Endothelial cell of umbilical vein (primary cell): Measurements from ENCODE around the gene CYB5A. TPM values are rescaled to one million over a fixed set of nuclear protein-coding genes. Genes with fewer than 3 reads are reported as not detected.

Experiments used
- BruUV-seq: library from RNA; stranded (reverse); fragments of 400-500 nt; replicated peaks from 2 replicates; lab custom pipeline; 2021; lab: Mats Ljungman, UMichigan
- CTCF ChIA-PET: fragments of 300-600, 350-600 bp; sonication (Branson Sonifier 250); formaldehyde crosslinking; loops from one replicate; lab custom pipeline; 2021; ENCODE audit warnings: antibody characterized with exemption, inconsistent platforms; lab: Charles Lee
- POLR2A ChIA-PET: fragments of 300-600, 350-600 bp; sonication (Branson Sonifier 250); formaldehyde crosslinking; loops from one replicate; lab custom pipeline; 2021; ENCODE audit warnings: antibody characterized with exemption, inconsistent platforms; lab: Charles Lee
- DNase-seq: peaks from one replicate; pipeline ENCODE4 v3.0.0-alpha.2; 2011; ENCODE audit warnings: low read depth, low spot score
- FAIRE-seq: peaks from 2 replicates; lab custom pipeline; 2011; peaks lifted over from hg19 to GRCh38; lab: Jason Lieb, UNC
- H2AFZ ChIP-seq: 2 replicates; pipeline ENCODE4 v1.6.0; 2012; ENCODE audit warnings: low read depth, low read length, control low read depth, inconsistent platforms
- H3K27ac ChIP-seq: 2 replicates; pipeline ENCODE4 v1.5.1; 2011; ENCODE audit warnings: low read depth, mild to moderate bottlenecking, control low read depth, low read length, moderate library complexity; ENCODE audit not compliant: insufficient read depth
- H3K27me3 ChIP-seq, 2 experiments: 2 replicates each; pipeline versions ENCODE4 v1.6.0 to v1.6.1; 2011; ENCODE audit warnings: low read length in 2 of 2, mixed read lengths in 1 of 2; ENCODE audit not compliant: control insufficient read depth in 2 of 2, insufficient read depth in 2 of 2
- H3K36me3 ChIP-seq, 2 experiments: 2 replicates in 1 of 2; 3 replicates in 1 of 2; pipeline ENCODE4 v1.5.1; 2011; ENCODE audit warnings: low read length in 2 of 2, mild to moderate bottlenecking in 1 of 2, moderate library complexity in 1 of 2; ENCODE audit not compliant: control insufficient read depth in 2 of 2, insufficient read depth in 2 of 2; ENCODE audit errors: extremely low read depth in 1 of 2
- H3K4me1 ChIP-seq: 3 replicates; pipeline ENCODE4 v1.5.1; 2011; ENCODE audit warnings: mild to moderate bottlenecking, low read length; ENCODE audit not compliant: control insufficient read depth, insufficient read depth; ENCODE audit errors: extremely low read depth
- H3K4me2 ChIP-seq: 2 replicates; pipeline ENCODE4 v1.6.1; 2011; ENCODE audit warnings: low read length, control low read depth, mixed read lengths; ENCODE audit not compliant: insufficient read depth
- H3K4me3 ChIP-seq, 3 experiments: fragments of 200-600 bp in 1 of 3; sonication (generic), shearing (Covaris generic) in 1 of 3; replicated peaks in 1 of 3; 2 replicates each; pipeline ENCODE4 v1.5.1; 2011 to 2016; ENCODE audit warnings: control low read depth in 3 of 3, low read length in 3 of 3, mild to moderate bottlenecking in 2 of 3, inconsistent platforms in 1 of 3, low read depth in 1 of 3, moderate library complexity in 1 of 3; ENCODE audit not compliant: insufficient read depth in 1 of 3
- H3K79me2 ChIP-seq: 2 replicates; pipeline ENCODE4 v1.6.0; 2012; ENCODE audit warnings: low read length, inconsistent platforms; ENCODE audit not compliant: control insufficient read depth, insufficient read depth
- H3K9ac ChIP-seq: replicated peaks from 2 replicates; pipeline ENCODE3; 2011; ENCODE audit warnings: low read length, control low read depth; ENCODE audit not compliant: insufficient read depth; ENCODE audit errors: extremely low read depth
- H3K9me1 ChIP-seq: replicated peaks from 3 replicates; pipeline ENCODE4 v1.6.0; 2011; ENCODE audit warnings: mild to moderate bottlenecking, low read length; ENCODE audit not compliant: control insufficient read depth, insufficient read depth; ENCODE audit errors: extremely low read depth
- H3K9me3 ChIP-seq: replicated peaks from 2 replicates; pipeline ENCODE4 v1.5.1; 2012; ENCODE audit warnings: low read length, inconsistent platforms; ENCODE audit not compliant: control insufficient read depth, insufficient read depth
- H4K20me1 ChIP-seq: replicated peaks from 2 replicates; pipeline ENCODE3; 2011; ENCODE audit warnings: mild to moderate bottlenecking, low read length; ENCODE audit not compliant: control insufficient read depth, insufficient read depth; ENCODE audit errors: extremely low read depth
- CTCF ChIP-seq, 2 donors: IDR thresholded peaks; 1 replicate in 1 of 2; 2 replicates in 1 of 2; pipeline ENCODE4 v1.5.1; 2011; ENCODE audit warnings: low read length in 2 of 2, mild to moderate bottlenecking in 2 of 2, moderate library complexity in 2 of 2, control low read depth in 1 of 2, inconsistent platforms in 1 of 2, low read depth in 1 of 2; ENCODE audit not compliant: insufficient read depth in 1 of 2; ENCODE audit errors: extremely low read depth in 1 of 2
- EZH2 ChIP-seq: IDR thresholded peaks from 2 replicates; pipeline ENCODE4 v1.6.1; 2012; ENCODE audit warnings: borderline replicate concordance, low read depth, mild to moderate bottlenecking, moderate library complexity, low read length, inconsistent platforms; ENCODE audit not compliant: severe bottlenecking
- FOS ChIP-seq: IDR thresholded peaks from 2 replicates; pipeline ENCODE4 v1.6.1; 2011; ENCODE audit warnings: mild to moderate bottlenecking, low read length, moderate library complexity, borderline replicate concordance; ENCODE audit not compliant: insufficient read depth
- GATA2 ChIP-seq: IDR thresholded peaks from 2 replicates; pipeline ENCODE4 v1.7.0; 2011; ENCODE audit warnings: low read depth, mild to moderate bottlenecking, moderate library complexity, mixed read lengths, low read length; ENCODE audit not compliant: insufficient read length, insufficient read depth
- JUN ChIP-seq: IDR thresholded peaks from 2 replicates; pipeline ENCODE4 v1.6.1; 2011; ENCODE audit warnings: borderline replicate concordance, low read depth; ENCODE audit not compliant: insufficient read length, insufficient read depth
- MAX ChIP-seq: IDR thresholded peaks from 2 replicates; pipeline ENCODE4 v1.6.1; 2011; ENCODE audit not compliant: insufficient read depth, insufficient read length
- MYC ChIP-seq: IDR thresholded peaks from one replicate; pipeline ENCODE4 v1.6.1; 2011; ENCODE audit warnings: mild to moderate bottlenecking, low read depth, low read length
- POLR2A ChIP-seq: IDR thresholded peaks from 2 replicates; pipeline ENCODE4 v1.6.1; 2012; ENCODE audit warnings: low read depth, mild to moderate bottlenecking, control low read depth, low read length
- POLR2AphosphoS5 ChIP-seq: IDR thresholded peaks from 2 replicates; pipeline ENCODE4 v1.6.1; 2012; ENCODE audit warnings: low read depth, mild to moderate bottlenecking, control low read depth, low read length, moderate library complexity; ENCODE audit not compliant: insufficient read depth
- dilution Hi-C: fragments of 300-500 bp; cut with MboI; formaldehyde crosslinking; loops from one replicate; pipeline ENCODE4 v1.15.0; 2019; ENCODE audit warnings: low sequenced_read_pairs; ENCODE audit not compliant: extremely low pct_ligation_motif_present
- intact Hi-C: fragments of 100-400 bp; cut with micrococcal nuclease; formaldehyde crosslinking; loops from one replicate; pipeline ENCODE4 v1.10.0; 2022
- polyA plus RNA-seq, 4 experiments: library from polyadenylated mRNA; depleted of rRNA in 3 of 4; stranded (reverse) in 3 of 4; unstranded in 1 of 4; fragments of >200 nt; gene quantifications; 2 replicates each; pipeline versions ENCODE4 v1.2.1 to v1.2.3, GENCODE V29; 2011 to 2012; ENCODE audit warnings: missing spikeins in 1 of 4
- total RNA-seq: library from RNA; stranded (reverse); gene quantifications from 2 replicates; pipeline ENCODE4 v1.2.3, GENCODE V29; 2021

Gene CYB5A
- total and polyA plus RNA-seq, 2 donors (not counting 3 experiments of a cell fraction or from before 2014, with no cell fraction given) = 24.9 to 74.0 TPM

GRCh38 chr18:74216661-74217110 lies 75.1 kb downstream of the CYB5A start:
- Histone ChIP-seq H2AFZ (no peak overlapping the region), H3K36me3 (no peaks in the 10 kb centered on the region), H3K9me3 (no peaks in the 10 kb centered on the region), H4K20me1 (no peaks in the 10 kb centered on the region), H3K79me2 (no peaks in the 10 kb centered on the region), H3K27me3 (no peaks in the 10 kb centered on the region), H3K9ac (no peak overlapping the region), H3K4me1 (no peaks in the 10 kb centered on the region), H3K27ac (no peak overlapping the region), H3K4me3 (no peak overlapping the region), H3K9me1 (no peaks in the 10 kb centered on the region), H3K4me2 (no peak overlapping the region)
- dilution Hi-C loops (no loop called here), intact Hi-C loops (no loop called here)
- POLR2A ChIA-PET = no interaction called here
- CTCF ChIA-PET = no interaction called here
- no peak for FAIRE-seq
- no peak for TF ChIP-seq MYC
- no TSS peak for BruUV-seq
- DNase-seq = no peak

- ChIA-PET POLR2A (no interaction called here), CTCF (no interaction called here)
- Histone ChIP-seq H3K79me2 (no peaks in the 10 kb centered on the region), H3K9me1 (no peaks in the 10 kb centered on the region), H3K9ac (no peak overlapping the region), H4K20me1 (no peaks in the 10 kb centered on the region), H3K27ac (no peak overlapping the region), H3K27me3 (no peaks in the 10 kb centered on the region), H3K4me1 (no peaks in the 10 kb centered on the region), H3K36me3 (no peaks in the 10 kb centered on the region), H3K4me3 (no peak overlapping the region), H2AFZ (no peak overlapping the region), H3K4me2 (no peak overlapping the region), H3K9me3 (no peaks in the 10 kb centered on the region)
- BruUV-seq = no TSS peak
- no peak for TF ChIP-seq JUN
- TF ChIP-seq CTCF (IDR thresholded peaks at IDR 0.05; ENCODE audit: extremely low read depth in 1 of 2, insufficient read depth in 1 of 2, low read depth in 1 of 2, low read length in 2 of 2) = no peak
- no peak for TF ChIP-seq GATA2
- no peak for TF ChIP-seq POLR2AphosphoS5
- no peak for TF ChIP-seq POLR2A
- TF ChIP-seq MYC = no peak
- no peak for TF ChIP-seq EZH2
- no peak for TF ChIP-seq FOS
- no peak for TF ChIP-seq MAX
- DNase-seq = no peak
- dilution Hi-C loops = no loop called here
- intact Hi-C loops = no loop called here
- FAIRE-seq = no peak
These were observed 75.9 kb downstream of the CYB5A start for GRCh38 chr18:74215863-74216262.
